ENCODE data around the gene CCDC47.
A peak's percentile ranks its signal among the peaks of the same experiment; 100 is the strongest.
"Not testable (repeated sequence)": the region's sequence is repeated elsewhere in the genome, so short reads cannot be mapped to it uniquely, and the experiment has no call there.

CCDC47 gene

GRCh38 chr17:63722403-63722802 lies 51.0 kb downstream of the CCDC47 start:
- no peak for DNase-seq (ENCODE audit: low read depth in 2 of 2)

GRCh38 chr17:63720194-63720593 lies 53.2 kb downstream of the CCDC47 start:
- not testable (repeated sequence) for DNase-seq (ENCODE audit: low read depth in 2 of 2)

GRCh38 chr17:63718988-63719387 lies 54.4 kb downstream of the CCDC47 start:
- DNase-seq (ENCODE audit: low read depth in 2 of 2), result no peak

- no peak for DNase-seq (ENCODE audit: low read depth in 2 of 2)
These were observed 57.0 kb downstream of the CCDC47 start for GRCh38 chr17:63716426-63716825.

GRCh38 chr17:63714550-63715277 lies 58.7 kb downstream of the CCDC47 start:
- DNase-seq (ENCODE audit: low read depth in 2 of 2), result no peak

GRCh38 chr17:63709110-63709509 lies 64.3 kb downstream of the CCDC47 start:
- no peak for DNase-seq (ENCODE audit: low read depth in 2 of 2)

GRCh38 chr17:63707151-63707550 lies 66.2 kb downstream of the CCDC47 start:
- no peak for DNase-seq (ENCODE audit: low read depth in 2 of 2)

GRCh38 chr17:63706336-63707082 lies 66.9 kb downstream of the CCDC47 start:
- DNase-seq (ENCODE audit: low read depth in 2 of 2), result no peak

GRCh38 chr17:63705657-63706056 lies 67.7 kb downstream of the CCDC47 start:
- no peak for DNase-seq (ENCODE audit: low read depth in 2 of 2)

- DNase-seq (ENCODE audit: low read depth in 2 of 2), result no peak
These were observed 68.6 kb downstream of the CCDC47 start for GRCh38 chr17:63704836-63705235.

GRCh38 chr17:63704259-63704576 lies 69.2 kb downstream of the CCDC47 start:
- DNase-seq (ENCODE audit: low read depth in 2 of 2), result no peak

GRCh38 chr17:63703556-63704258 lies 69.7 kb downstream of the CCDC47 start:
- DNase-seq (ENCODE audit: low read depth in 2 of 2), result no peak

- DNase-seq (ENCODE audit: low read depth in 2 of 2), result no peak
These were observed 70.4 kb downstream of the CCDC47 start for GRCh38 chr17:63703029-63703428.

- DNase-seq (ENCODE audit: low read depth in 2 of 2), result no peak
These were observed 70.7 kb downstream of the CCDC47 start for GRCh38 chr17:63702721-63703015.

- DNase-seq (ENCODE audit: low read depth in 2 of 2), result peak; percentile 51 to 63
These were observed 71.3 kb downstream of the CCDC47 start for GRCh38 chr17:63701868-63702720.

GRCh38 chr17:63701456-63701820 lies 72.0 kb downstream of the CCDC47 start:
- no peak for DNase-seq (ENCODE audit: low read depth in 2 of 2)

- DNase-seq (ENCODE audit: low read depth in 2 of 2), result peak; percentile 28 to 40
These were observed 72.6 kb downstream of the CCDC47 start for GRCh38 chr17:63700528-63701455.

- DNase-seq (ENCODE audit: low read depth in 2 of 2), result peak; percentile 78 to 80
These were observed 73.5 kb downstream of the CCDC47 start, which contains the start of gene LIMD2 for GRCh38 chr17:63699638-63700527. TSS of gene LIMD2 (minus strand) at chr17:63700125. CDS start at chr17:63699298, 827 bp downstream.

GRCh38 chr17:63698886-63699637 lies 74.3 kb downstream of the CCDC47 start:
- peak; percentile 59 to 64 for DNase-seq (ENCODE audit: low read depth in 2 of 2)

Data from stimulated activated CD4-positive, alpha-beta T cell treated with anti-CD3 and anti-CD28 coated beads, Interleukin-1b, Interleukin-23, amount 100 ng/mL, for 4 hours (primary cell).